GM18505 (cell line): ENCODE data around the gene DHRSX.
A peak's percentile ranks its signal among the peaks of the same experiment; 100 is the strongest.

Experiments used
- ATAC-seq: cut with Tn5 transposase; IDR thresholded peaks from one replicate; pipeline ENCODE4 v1.9.1; 2021; ENCODE audit not compliant: unreplicated experiment
- POLR2A ChIP-seq: IDR thresholded peaks from 4 replicates; pipeline ENCODE4 v1.6.1; 2011; ENCODE audit warnings: borderline replicate concordance; ENCODE audit not compliant: insufficient read depth, insufficient read length; ENCODE audit errors: extremely low read depth

DHRSX gene

DNA sequence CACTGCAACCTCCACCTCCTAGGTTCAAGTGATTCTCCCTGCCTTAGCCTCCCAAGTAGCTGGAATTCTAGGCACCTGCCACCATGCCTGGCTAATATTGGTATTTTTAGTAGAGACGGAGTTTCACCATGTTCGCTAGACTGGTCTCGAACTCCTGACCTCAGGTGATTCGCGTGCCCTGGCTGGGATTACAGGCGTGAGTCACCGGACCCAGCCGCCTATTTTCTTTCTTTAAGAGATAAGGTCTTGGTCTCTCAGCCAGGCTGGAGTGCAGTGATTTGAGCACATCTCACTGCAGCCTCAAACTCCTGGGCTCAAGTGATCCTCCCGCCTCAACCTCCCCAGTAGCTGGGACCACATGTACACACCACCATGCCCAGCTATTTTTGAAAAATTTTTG is 166.5 kb downstream of the DHRSX start:
- ATAC-seq: no peak
- TF ChIP-seq POLR2A: no peak

DNA sequence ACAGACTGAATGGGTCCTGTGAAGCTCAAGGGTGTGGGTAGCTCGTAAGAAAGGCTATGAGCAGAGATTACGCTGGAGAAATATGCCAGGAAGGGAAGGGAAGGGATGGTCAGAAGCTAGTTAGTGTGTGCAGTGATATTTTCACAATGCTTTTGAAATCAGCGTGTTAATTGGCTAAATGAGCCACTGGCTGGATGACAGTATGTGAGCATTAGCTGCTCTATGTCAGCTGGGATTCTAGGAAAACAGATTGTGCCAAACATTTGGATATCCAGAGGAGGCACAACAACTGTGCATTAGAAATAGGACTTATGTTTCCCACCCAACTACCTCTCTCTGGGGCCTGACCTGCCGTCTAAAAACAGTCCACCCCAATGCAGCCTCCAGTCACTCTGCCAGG is 168.5 kb downstream of the DHRSX start:
- ATAC-seq: no peak
- no peak for TF ChIP-seq POLR2A

DNA sequence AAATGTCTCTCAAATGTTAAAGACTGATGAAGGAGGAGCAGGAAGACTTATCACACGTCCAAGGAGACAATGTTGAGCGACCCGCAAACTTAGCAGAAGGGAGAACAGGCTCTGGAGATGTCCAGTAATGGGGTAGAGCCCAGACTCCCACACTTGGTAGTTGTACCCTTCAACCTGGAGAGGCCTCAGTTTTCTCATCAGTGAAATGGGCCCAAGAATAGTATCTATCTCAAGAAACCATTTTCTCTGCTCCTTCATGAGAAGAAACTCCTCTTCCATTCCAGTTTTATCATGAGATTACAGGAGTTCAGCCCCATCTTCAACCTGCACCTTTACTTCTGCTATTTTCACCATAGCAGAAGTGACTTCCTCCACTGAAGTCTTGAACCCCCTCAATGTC is 169.9 kb downstream of the DHRSX start:
- no peak for ATAC-seq
- no peak for TF ChIP-seq POLR2A

DNA sequence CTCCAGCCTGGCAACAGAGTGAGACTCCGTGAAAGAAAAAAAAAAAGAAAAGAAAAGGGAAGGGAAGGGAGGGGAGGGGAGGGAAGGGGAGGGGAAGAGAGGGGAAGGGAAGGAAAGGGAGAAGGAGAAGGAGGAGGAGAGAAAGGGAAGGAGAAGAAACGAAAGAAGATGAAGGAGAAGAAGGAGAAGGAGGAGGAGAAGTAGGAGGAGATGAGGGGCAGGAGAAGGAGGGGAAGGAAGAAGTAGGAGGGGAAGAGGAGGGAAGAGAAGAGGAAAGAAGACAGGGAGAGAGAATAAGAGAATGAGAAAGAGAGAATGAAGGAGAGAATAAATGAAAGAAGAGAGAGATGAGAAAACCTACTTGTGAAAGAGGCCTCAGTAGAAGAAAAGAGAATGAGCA is 170.3 kb downstream of the DHRSX start:
- TF ChIP-seq POLR2A: no peak
- no peak for ATAC-seq

DNA sequence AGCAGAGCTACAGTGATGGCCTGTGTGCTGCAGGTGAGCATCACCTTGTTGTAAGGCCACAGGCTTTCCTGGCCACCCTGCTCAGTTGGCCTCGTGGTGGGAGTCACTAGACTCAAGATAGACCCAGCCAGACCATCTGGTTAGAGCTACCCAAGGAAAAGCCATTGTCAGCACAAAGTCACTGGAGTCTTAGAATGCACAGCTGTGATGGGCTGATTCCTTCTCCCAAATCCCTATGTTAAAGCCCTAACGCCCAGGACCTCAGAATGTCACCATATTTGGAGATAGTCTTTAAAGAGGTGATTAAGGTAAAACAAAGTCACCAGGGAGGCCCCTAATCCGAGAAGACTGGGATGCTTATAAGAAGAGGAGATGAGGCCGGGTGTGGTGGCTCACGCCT is 173.4 kb downstream of the DHRSX start:
- ATAC-seq: no peak
- no peak for TF ChIP-seq POLR2A

DNA sequence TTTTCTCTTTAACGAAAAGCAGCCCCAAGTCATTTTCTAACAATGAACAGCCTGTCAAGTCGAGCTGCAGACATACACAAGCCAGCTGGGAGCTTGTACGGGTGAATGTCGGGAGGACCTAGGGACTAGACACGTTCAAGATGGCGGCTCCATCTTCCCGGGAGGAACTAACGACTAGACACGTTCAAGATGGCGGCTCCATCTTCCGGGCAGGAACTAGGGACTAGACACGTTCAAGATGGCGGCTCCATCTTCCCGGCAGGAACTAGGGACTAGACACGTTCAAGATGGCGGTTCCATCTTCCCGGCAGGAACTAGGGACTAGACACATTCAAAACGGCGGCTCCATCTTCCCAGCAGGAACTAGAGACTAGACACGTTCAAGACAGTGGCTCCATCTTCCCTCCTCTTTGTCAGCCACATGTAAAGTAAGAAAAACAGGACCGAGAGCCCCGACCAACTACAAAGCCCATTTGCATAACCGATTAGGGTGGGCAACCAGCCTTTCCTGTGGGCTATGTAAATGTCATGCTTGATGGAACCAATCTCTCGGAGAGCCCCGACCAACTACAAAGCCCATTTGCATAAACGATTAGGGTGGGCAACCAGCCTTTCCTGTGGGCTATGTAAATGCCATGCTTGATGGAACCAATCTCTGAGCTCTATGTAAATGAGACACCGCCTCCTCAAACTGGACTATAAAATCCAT is 175.5 kb downstream of the DHRSX start:
- peak; percentile 67 for ATAC-seq
- no peak for TF ChIP-seq POLR2A

DNA sequence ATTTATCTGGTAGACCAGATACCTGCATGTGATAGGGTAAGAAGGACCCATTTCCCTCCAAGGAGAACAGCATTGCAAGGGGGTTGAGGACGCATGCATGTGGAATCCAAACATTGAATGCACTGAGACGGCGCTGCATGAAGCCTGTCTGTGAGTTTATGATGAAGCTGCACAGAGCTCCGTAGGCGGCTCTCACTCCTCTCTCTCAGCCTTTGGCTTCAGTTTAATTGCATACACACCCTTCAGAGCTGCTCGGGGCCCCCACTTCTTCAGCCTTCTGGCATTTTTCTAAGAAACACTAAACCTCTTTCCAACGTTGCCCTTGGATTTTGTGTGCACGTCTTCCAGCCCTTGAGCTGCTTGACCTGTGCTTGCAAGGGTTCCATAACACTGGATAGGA is 176.6 kb downstream of the DHRSX start:
- no peak for ATAC-seq
- TF ChIP-seq POLR2A: no peak

DNA sequence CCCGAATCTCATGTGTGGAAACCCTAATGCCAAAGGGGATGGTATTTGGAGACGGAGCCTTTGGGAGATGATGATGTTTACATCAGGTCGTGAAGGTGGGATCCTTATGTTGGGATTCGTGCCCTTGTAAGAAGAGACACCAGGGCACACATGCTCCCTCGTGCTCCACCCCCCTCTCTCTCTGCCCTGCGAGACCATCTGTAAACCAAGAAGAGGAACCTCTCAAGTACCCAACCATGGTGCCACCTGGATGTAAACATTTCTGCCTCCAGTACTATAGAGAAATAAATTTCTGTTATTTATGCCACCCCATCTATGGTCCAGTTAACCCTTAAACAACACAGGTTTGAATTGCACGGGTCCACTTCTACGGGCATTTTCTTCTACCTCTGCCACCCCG is 179.4 kb downstream of the DHRSX start:
- TF ChIP-seq POLR2A: no peak
- no peak for ATAC-seq

DNA sequence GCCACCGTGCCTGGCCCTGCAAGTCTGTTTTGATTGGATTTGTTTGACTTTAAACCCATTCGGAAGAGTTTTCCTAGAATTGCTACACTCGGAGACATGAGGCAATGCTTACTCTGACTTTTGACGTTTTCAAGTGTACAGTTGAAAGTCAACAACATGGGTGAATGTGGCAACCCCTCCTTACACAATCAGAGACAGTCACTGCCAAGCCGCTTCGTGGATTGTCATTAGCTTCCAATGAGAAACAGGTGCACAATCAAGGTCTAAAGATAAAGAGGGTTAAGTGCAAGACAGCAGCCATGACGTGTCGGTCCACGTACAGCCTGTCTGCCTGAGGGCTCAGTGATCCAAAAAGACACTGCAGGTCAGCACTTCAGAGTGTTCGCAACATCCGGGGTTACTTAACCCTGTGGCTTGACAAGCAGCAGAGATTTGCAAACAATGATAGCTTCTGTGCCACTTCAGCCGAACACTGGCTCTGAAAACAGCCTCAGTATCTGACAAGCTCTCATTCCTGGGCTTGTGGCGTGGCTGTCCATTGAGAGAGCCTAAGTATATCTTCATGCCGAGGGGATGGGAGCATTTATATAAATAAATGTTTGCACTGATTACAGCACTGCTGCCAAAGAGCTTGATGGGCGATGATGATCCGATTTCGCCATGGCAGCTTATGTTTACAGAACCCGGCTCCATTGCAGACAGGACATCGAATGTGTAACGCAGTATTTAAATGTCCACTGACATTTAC is 180.0 kb downstream of the DHRSX start:
- no peak for ATAC-seq
- TF ChIP-seq POLR2A: no peak

DNA sequence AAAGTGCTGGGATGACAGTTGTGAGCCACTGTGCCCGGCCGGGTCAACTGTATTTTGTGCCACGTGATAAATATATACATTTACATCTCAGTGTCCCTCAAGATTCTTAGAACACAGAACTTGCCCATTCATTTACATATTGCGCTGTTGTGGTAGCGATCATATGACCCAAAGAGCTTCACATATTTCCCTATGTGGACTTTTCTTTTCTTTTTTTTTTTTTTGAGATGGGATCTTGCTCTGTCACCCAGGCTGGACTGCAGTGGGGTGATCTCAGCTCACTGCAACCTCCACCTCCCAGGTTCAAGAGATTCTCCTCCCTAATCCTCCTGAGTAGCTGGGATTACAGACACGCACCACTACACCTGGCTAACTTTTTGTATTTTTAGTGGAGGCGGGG is 180.7 kb downstream of the DHRSX start:
- ATAC-seq: no peak
- TF ChIP-seq POLR2A: no peak

DNA sequence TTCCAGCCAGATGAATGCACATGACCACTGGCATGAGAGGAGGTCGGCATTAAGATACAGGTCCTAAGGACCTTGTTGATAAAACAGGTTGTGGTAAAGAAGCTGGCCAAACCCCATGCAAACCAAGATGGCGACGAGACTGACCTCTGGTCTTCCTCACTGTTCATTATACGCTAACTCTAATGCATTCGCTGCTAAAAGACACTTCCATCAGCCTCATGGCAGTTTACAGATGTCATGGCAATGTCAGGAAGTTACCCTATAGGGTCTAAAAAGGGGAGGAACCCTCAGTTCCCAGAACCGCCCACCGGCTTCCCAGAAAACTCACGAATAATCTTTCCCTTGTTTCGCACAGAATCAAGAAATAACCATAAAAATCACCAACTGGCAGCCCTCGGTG is 182.4 kb downstream of the DHRSX start:
- no peak for TF ChIP-seq POLR2A
- no peak for ATAC-seq

DNA sequence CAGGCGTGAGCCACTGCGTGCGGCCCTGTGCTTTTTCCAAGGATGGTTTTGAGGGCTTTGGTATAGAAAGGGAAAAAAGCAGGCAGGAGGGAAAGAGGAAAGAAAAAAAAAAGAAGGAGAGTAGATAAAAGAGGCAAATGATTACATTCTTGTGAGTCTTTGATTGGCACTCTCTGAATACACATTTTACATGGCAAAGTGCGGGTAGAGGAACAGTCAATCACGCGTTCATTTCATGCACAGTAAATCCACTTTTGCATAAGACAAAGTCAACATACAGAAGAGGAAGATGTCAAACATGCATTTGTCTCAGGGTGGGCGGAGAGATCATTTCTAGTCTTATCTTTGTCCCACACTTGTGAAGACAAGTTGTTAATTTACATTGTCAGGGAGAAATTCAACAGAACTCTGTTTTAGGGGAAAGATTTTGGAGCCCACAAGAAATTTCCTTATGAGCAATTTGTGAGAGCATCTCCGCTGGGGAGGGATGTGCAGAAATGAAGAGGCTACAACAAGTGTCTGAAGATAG is 183.2 kb downstream of the DHRSX start:
- no peak for ATAC-seq
- no peak for TF ChIP-seq POLR2A

DNA sequence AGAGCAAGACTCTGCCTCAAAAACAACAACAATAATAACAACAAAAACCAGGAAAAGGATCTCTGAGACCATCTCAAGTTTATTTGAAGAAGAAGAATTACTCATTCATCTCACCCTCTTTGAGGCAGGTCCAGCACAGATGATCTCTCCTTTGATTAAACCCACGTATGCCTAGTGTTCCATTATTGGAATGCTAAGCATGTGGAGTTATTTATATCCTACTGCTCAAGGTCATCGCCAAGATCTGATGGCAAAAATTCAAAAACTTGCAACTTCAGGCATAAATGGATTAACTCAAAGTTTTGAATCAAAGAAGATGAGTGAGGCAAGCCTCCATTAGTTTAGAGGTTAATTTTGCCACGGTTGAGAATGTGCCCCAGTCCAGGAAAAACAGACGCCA is 184.2 kb downstream of the DHRSX start:
- no peak for ATAC-seq

DNA sequence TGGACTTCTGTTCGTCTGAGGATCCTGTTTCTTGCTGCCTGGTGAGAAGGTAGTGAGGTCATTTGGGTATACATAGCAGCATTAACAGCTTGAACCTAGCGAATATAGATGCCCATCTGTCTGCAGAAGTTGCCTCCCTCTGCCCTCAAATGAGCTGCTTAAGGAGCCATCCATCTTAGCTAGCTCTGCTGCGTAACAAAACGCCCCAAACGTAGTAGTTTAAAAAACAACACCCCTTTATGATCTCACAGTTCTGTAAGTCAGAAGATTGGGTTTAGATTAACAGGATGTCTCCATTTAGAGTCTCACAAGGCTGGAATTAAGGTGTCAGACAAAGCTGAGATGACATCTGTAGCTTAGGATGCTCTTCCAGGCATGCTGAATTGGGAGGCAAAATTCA is 185.3 kb downstream of the DHRSX start:
- TF ChIP-seq POLR2A: no peak
- no peak for ATAC-seq

More for the DNA sequence above, 184.2 kb downstream of the DHRSX start:
- no peak for TF ChIP-seq POLR2A

DNA sequence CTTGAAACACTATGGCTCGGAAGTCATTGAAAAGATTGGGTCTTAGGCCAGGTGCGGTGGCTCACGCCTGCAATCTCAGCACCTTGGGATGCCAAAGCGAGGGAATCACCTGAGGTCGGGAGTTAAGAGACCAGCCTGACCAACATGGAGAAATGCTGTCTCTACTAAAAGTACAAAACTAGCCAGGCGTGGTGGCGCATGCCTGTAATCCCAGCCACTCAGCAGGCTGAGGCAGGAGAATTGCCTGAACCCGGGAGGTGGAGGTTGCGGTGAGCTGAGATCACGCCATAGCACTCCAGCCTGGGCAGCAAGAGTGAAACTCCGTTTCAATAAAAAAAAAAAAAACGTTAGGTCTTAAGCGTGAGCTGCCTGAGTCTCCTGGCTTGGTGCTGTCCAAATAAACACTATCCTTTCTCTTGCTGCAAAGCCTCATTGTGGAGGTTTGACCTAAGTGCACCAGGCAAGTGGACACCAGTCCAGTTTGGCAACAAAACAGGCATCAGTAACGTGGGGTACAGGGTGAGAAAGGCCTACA is 185.9 kb downstream of the DHRSX start:
- TF ChIP-seq POLR2A: no peak
- ATAC-seq: no peak
